ENCODE results near the gene THSD1.
"Not testable (repeated sequence)": the region's sequence is repeated elsewhere in the genome, so short reads cannot be mapped to it uniquely, and the experiment has no call there.

Gene THSD1

DNA sequence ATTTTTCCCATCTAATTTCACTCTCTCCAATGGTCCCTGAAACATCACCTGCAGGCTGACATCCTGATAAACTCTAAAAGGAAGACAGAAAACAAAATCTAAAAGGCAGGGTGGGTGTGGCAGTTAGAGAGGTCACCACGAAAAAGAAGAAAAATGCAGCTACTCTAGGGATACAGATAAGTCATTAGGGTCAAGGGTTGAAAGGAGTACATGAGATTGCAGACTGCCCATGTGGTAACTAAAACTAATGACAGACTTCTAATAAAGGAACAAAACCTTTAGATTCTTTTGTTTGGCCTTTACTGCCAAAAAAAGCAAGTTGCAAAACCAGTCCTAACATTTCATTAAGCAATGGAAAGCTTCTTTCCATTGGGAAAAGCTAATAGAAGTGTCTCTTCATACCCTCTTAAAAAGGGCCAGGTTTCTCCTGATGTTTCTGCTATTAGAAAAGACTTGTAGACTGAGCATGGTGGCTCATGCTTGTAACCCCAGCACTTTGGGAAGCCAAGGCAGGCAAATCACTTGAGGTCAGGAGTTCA, 31.0 kb downstream of the THSD1 start:
- no peak for TF ChIP-seq ZFX (IDR thresholded peaks at IDR 0.05; ENCODE audit: borderline replicate concordance)
- TF ChIP-seq, protein P1, sequence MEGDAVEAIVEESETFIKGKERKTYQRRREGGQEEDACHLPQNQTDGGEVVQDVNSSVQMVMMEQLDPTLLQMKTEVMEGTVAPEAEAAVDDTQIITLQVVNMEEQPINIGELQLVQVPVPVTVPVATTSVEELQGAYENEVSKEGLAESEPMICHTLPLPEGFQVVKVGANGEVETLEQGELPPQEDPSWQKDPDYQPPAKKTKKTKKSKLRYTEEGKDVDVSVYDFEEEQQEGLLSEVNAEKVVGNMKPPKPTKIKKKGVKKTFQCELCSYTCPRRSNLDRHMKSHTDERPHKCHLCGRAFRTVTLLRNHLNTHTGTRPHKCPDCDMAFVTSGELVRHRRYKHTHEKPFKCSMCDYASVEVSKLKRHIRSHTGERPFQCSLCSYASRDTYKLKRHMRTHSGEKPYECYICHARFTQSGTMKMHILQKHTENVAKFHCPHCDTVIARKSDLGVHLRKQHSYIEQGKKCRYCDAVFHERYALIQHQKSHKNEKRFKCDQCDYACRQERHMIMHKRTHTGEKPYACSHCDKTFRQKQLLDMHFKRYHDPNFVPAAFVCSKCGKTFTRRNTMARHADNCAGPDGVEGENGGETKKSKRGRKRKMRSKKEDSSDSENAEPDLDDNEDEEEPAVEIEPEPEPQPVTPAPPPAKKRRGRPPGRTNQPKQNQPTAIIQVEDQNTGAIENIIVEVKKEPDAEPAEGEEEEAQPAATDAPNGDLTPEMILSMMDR (IDR thresholded peaks at IDR 0.05): no peak
- H3K27ac ChIP-seq: no peak overlapping the region

DNA sequence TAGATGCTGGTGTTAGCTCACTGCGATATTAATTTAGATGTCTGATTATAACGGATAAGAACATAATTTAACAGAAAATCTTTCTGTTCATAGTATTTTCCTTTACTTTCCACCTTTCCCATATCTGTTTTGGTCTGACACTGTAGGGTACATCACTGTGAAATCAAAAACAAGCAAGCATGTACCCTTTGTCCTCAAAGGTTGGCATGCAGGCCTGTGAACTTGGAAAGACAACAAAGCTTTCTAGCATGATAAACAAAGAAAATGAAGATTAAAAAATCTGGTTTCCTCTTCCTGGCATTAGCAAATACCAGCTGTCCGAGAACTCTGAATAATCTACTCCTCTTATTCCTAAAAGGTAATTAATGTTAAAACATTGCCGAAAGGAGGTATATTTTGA, 31.6 kb downstream of the THSD1 start:
- no peak for TF ChIP-seq ZFX (IDR thresholded peaks at IDR 0.05; ENCODE audit: borderline replicate concordance)
- TF ChIP-seq, protein P1 (IDR thresholded peaks at IDR 0.05): no peak
- no peak overlapping the region for H3K27ac ChIP-seq

DNA sequence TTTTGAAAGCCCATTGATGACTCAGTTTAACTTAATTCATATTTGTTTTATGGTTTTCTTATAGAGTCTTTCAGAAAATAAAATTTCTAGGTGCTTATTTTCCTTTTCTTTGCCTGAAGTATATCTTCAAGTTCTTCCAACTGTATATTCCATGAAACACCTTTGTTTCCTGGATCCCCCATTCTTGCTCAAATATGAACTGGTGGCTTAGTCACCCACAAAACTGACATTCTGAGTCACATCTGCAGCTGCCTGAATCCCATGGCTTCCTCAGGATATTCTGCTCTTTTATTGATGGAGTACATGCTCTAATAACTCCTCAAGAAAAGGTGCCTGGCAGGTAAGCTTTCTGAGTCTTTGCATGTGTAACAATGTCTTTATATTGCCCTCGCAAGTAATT, 32.7 kb downstream of the THSD1 start:
- H3K27ac ChIP-seq: not testable (repeated sequence)

DNA sequence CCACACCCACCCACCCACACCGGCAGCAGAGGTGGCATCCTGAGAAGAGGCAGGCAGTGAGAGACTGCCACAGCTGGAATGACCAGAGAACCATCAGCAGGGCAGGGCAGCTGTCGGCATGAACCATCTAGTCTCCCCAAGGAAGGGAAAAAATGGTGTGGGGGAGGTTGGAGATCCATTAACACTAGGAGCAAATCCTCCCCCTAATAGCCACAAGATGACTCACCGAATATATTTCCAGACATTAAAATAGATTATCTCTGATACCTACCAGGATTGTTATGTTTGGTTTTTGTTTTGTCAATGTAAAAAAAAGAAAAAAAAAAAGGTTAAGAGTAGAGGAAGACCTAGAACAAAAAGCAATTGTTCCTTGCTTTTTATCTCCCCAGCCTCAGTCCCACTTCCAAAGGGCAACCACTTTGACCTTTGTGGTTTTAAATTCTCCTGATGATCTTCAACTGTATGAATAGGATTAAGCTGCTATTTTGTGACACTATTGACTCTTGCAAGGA, 34.2 kb downstream of the THSD1 start:
- TF ChIP-seq ZFX (IDR thresholded peaks at IDR 0.05; ENCODE audit: borderline replicate concordance): no peak
- TF ChIP-seq, protein P1 (IDR thresholded peaks at IDR 0.05): no peak
- H3K27ac ChIP-seq: no peak overlapping the region

DNA sequence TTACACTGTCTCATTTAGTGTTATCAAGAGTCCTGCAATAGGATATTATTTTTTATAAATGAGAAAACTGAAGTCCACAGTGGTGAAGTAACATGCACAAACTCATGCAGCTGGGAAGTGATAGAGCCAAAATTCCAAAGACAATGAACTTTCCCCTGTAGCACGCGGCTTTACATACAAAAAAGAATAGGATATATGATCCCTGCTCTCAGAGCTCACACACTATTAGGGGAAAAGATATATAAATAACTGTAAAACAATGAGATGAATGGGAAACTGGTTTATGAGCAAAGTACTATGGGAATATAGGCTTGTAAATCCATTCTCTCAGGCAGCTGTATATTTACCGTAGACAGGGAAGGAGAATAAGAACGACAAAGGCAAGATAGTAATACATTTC, 39.7 kb downstream of the THSD1 start:
- TF ChIP-seq, protein P1 (IDR thresholded peaks at IDR 0.05): no peak
- TF ChIP-seq ZFX (IDR thresholded peaks at IDR 0.05; ENCODE audit: borderline replicate concordance): no peak
- H3K27ac ChIP-seq: no peak overlapping the region

DNA sequence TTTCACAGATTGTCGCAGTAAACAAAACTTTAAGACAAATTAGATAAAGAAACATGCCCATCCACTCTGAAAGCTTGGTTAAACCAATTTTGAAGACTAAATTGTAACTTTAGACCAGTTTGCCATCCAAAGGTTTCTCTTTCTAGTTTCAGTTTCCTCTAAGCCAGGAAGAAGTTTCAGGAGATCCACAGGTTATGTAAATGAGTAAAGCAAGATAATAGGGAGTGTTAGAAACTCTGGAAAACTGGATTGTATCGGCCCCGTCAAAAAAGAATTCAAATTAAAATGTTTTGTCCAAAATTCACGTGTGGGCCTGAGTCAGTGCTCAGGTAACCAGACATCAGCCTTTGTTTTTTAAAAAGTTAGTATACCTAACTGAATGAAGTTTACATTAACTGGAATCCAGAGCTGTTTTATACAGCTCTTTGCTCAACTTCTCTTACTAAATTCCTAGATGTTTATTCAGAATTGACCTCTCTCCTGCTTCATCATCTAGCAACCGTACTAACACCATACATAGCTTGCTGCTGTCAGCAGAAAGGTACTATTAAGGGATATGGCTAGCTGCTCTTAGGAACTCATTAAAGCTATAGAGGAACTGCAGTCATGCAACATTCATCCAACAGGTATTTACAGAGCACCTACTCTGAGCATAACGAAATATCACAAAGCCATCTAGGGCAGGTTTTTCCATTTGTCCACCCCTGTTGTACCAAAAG, 43.6 kb downstream of the THSD1 start:
- H3K27ac ChIP-seq: not testable (repeated sequence)

DNA sequence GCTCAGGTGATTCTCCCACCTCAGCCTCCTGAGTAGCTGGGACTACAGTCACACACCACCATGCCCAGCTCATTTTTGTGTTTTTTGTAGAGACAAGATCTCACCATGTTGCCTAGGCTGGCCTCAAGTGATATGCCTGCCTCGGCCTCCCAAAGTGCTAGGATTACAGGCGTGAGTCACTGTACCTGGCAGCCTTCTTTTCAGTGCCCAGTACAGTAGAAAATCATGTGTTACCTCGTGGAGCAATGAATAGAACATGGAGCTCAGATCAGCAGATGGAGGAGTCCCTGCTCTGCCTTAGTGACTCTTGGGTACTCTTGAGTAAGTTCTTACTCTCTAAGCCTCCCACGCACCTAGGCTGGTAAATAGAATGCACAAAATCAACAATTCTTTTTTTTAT, 44.7 kb downstream of the THSD1 start:
- H3K27ac ChIP-seq: no peak overlapping the region
- TF ChIP-seq, protein P1 (IDR thresholded peaks at IDR 0.05): no peak
- TF ChIP-seq ZFX (IDR thresholded peaks at IDR 0.05; ENCODE audit: borderline replicate concordance): no peak

DNA sequence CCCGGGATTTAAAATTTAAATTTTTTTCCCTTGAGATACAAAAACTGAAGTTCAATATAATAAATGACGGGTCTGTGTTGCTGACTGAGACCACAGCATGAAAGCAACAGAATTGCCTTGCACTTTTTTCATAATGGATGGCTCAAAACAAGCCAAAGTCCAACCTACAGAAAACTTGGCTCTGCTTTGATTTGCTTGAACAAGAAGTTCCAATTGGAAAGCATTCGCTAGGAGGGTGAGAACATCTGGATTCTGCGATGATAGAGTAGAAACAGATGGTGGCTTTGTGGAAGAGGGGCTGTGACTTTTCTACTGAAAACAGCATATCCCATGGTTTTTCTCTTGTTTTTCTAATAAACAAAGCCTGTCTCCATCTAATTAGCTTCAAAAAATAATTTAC, 46.4 kb downstream of the THSD1 start:
- TF ChIP-seq ZFX (IDR thresholded peaks at IDR 0.05; ENCODE audit: borderline replicate concordance): no peak
- TF ChIP-seq, protein P1 (IDR thresholded peaks at IDR 0.05): no peak
- no peak overlapping the region for H3K27ac ChIP-seq
